Measurements from ENCODE around the gene GLI1.
"Not testable (repeated sequence)": the region's sequence is repeated elsewhere in the genome, so short reads cannot be mapped to it uniquely, and the experiment has no call there.

GLI1 gene

GRCh38 chr12:57459750-57460467, at the start of gene GLI1:
Gene GLI1, plus strand, starts transcription at chr12:57459785. Its CDS starts 3,907 bp downstream, at chr12:57463692.
- no peak for DNase-seq

GRCh38 chr12:57410534-57410933, 49.1 kb upstream of the GLI1 start:
- DNase-seq: no peak

GRCh38 chr12:57414160-57414559, 45.4 kb upstream of the GLI1 start:
- not testable (repeated sequence) for DNase-seq

- DNase-seq: no peak
Measured at GRCh38 chr12:57415088-57415487, 44.5 kb upstream of the GLI1 start.

GRCh38 chr12:57416039-57416996, 43.3 kb upstream of the GLI1 start:
- DNase-seq: no peak

- DNase-seq: no peak
Measured at GRCh38 chr12:57418255-57418654, 41.3 kb upstream of the GLI1 start.

- DNase-seq: no peak
Measured at GRCh38 chr12:57419495-57419894, 40.1 kb upstream of the GLI1 start.

GRCh38 chr12:57420482-57420881, 39.1 kb upstream of the GLI1 start:
- no peak for DNase-seq

GRCh38 chr12:57426948-57427347, 32.6 kb upstream of the GLI1 start:
- DNase-seq: not testable (repeated sequence)

- DNase-seq: no peak
Measured at GRCh38 chr12:57428965-57429364, 30.6 kb upstream of the GLI1 start.

GRCh38 chr12:57429473-57430111, 30.0 kb upstream of the GLI1 start:
- no peak for DNase-seq

GRCh38 chr12:57430112-57430930, 29.3 kb upstream of the GLI1 start:
- peak in 1 of 2 experiments; percentile 39 for DNase-seq

- DNase-seq: peak; percentile 95
Measured at GRCh38 chr12:57430931-57431566, 28.5 kb upstream of the GLI1 start, which contains the start of gene R3HDM2. Gene R3HDM2, minus strand, starts transcription at chr12:57431043. Its CDS starts 120,615 bp downstream, at chr12:57310428.

- DNase-seq: no peak
Measured at GRCh38 chr12:57431654-57432188, 27.9 kb upstream of the GLI1 start.

GRCh38 chr12:57433370-57433769, 26.2 kb upstream of the GLI1 start:
- DNase-seq: no peak

- DNase-seq: no peak
Measured at GRCh38 chr12:57434517-57435223, 24.9 kb upstream of the GLI1 start, which contains the start of gene INHBC. Gene INHBC, plus strand, starts transcription at chr12:57434784. Its CDS starts 103 bp downstream, at chr12:57434887.

- DNase-seq: no peak
Measured at GRCh38 chr12:57435293-57435692, 24.3 kb upstream of the GLI1 start.

- no peak for DNase-seq
Measured at GRCh38 chr12:57438400-57438799, 21.2 kb upstream of the GLI1 start.

- DNase-seq: no peak
Measured at GRCh38 chr12:57439762-57440266, 19.8 kb upstream of the GLI1 start.

- DNase-seq: not testable (repeated sequence)
Measured at GRCh38 chr12:57441393-57441792, 18.2 kb upstream of the GLI1 start.

Data from stimulated activated CD4-positive, alpha-beta T cell treated with anti-CD3 and anti-CD28 coated beads, Interleukin-4, amount 100 ng/mL, for 4 hours (primary cell).